GM21723 (cell line): ENCODE data around the gene GABARAPL2.
"Not testable (repeated sequence)": the region's sequence is repeated elsewhere in the genome, so short reads cannot be mapped to it uniquely, and the experiment has no call there.

Experiments
- ATAC-seq: cut with Tn5 transposase; IDR thresholded peaks from one replicate; pipeline ENCODE4 v1.9.1; 2021; ENCODE audit warnings: mild to moderate bottlenecking, moderate library complexity; ENCODE audit not compliant: unreplicated experiment

Gene GABARAPL2, protein sequence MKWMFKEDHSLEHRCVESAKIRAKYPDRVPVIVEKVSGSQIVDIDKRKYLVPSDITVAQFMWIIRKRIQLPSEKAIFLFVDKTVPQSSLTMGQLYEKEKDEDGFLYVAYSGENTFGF

DNA sequence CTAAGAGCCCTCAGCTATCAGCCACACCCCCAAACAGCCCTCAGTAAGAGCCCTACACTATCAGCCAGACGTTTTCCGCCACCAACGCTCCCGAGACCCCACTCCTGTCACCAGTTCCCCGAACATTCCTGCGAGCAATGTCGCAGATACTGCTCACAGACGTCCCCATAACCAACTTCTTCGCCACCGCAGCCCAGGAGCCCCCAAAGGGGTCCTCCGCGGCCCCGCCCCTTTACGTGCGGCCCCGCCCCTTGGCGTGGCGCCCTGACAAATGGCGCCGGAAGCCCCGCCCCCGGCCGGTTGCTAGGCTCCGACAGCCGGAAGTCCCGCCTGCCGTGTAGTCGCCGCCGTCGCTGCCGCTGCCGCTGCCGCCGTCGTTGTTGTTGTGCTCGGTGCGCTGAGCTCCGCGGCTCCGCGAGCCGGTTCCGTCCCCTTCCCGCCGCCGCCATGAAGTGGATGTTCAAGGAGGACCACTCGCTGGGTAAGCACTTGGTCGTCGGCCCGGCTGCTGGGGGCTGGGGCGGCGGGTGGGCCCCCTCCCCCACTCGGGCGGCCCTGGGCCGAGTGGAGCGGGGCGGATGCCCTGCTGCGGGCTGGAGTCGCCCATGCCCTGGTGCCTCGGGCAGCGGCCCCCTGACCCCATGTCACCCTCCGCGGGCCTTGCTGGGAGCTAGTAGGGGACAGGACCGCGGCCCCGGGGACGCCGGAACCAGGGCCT is at the start of gene GABARAPL2:
Gene GABARAPL2 (plus strand): TSS at position 340 of the 718 bp plus-strand sequence. CDS start 108 bp downstream, at position 448.
- ATAC-seq: peak; percentile 69

DNA sequence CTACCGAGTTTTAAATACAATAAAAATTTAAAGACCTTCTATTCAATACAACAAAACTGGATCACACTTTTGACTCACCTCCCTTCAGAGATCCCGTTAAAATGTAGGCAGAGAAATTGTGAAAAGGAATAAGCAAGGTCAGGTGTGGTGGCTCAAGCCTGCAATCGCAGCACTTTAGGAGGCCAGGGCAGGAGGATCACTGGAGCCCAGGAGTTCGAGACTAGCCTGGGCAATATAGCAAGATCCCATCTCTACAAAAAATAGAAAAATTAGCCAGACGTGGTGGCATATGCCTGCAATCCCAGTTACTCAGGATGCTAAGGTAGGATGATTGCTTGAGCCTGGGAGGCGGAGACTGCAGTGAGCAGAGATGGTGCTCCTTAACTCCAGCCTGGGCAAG is 47.0 kb upstream of the GABARAPL2 start:
- ATAC-seq: no peak

DNA sequence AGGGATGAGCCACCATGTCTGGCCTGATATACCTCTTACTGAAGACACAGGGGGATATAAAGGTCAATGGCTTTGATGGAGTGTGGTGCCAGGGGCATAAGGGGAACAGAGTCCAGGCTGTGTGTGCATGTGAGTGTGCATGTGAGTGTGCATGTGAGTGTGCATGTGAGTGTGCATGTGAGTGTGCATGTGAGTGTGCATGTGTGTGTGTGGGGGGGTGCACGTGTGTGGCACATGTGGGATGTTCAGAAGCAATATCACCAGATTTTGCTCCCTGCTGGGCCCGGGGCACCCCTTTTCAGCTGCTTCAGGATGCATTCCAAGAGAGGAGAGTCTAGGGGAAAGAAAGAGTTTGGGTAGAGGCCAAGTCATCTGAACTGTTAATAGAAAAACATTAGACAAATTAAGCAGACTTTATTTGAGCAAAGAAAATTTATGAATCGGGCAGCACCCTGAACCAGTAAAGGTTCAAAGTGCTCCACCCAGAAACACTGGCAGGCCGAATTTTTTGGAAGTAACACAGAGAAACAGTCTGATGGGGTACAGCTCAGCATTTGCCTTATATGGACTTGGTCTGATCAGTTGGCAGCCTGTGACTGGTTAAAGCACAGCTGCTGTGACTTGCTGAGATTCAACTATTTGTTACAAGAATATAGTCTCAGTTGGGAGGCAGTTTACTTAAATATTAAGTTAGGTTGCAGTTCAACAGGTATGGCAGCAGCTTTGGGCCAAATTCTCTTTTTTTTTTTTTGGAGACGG is 40.0 kb upstream of the GABARAPL2 start:
- ATAC-seq: no peak

DNA sequence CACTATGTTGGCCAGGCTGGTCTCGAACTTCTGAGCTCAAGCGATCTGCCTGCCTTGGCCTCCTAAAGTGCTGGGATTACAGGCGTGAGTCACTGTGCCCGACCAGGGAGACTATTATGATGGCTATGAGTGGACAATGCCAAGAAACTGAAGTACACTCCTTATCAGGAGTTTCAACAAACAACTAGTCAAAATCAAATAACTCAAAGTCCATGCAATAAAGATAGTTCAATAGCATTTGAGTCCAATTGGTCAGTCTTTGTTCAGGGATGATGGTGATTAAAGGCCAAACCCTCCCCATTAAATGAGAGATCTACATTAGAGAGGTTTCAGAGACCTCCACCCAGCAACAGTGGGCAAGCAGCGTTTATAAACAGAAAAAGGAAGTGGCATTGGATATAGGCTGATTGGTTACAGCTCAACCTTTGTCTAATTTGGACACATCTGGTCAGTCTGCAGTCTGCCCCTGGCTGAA is 38.3 kb upstream of the GABARAPL2 start:
- no peak for ATAC-seq

DNA sequence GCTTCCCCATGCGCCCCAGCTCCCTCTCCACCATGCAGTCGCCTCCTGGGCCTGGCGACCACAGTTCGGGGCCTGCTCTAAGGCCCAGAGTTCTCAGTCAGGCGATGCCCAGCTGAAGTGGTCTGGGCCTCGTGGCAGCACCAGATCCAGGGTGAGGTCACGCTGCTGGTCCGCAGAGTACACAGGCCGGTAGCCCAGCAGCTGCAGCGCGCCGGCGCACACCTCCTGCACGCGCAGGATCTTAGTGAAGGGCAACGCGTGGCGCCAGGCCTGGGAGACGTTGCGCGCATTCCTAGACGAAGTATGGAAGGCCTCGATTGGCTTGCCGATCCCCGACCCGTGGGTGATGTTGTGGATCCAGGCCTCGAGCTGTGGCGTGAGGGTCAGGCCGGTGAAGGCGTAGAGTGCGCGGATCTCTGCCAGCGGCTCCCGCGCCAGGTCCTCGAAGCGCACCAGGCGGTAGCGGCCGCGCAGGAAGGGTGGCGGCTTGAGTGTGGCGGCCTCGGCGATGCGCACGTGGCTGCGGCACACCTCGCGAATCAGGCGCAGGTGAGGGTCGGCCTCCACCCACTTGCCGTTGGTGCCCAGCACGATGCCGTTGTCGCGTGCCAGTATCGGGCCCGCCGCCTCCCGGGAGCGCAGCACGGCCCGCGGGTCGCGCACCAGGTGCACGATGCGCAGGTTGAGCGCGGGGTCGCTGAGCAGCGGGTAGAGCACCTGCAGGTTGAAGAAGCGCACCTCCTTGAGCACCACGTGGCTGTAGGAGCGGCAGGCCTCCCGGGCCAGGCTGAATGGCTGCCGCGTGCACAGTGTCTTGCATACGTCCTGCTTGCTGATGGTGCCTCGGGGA is 36.9 kb upstream of the GABARAPL2 start:
- ATAC-seq: no peak

DNA sequence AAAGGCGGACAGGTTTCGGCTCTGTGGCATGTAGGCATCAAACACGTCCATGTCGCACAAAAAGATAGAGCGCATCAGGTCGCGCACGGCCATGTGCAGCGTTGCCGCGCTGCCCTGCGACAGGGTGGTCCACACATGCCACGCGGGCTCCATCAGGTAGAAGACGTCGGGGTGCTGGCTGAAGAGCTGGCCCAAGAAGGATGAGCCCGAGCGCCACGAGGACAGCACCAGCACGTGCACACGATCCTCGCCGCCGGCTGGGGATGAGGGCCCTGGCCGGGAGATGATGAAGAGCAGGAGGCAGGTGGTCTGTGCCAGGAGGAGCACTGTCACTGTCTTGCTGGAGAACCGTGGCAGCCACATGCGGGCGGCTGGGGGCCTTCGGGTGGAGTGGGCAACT is 36.2 kb upstream of the GABARAPL2 start:
- no peak for ATAC-seq

DNA sequence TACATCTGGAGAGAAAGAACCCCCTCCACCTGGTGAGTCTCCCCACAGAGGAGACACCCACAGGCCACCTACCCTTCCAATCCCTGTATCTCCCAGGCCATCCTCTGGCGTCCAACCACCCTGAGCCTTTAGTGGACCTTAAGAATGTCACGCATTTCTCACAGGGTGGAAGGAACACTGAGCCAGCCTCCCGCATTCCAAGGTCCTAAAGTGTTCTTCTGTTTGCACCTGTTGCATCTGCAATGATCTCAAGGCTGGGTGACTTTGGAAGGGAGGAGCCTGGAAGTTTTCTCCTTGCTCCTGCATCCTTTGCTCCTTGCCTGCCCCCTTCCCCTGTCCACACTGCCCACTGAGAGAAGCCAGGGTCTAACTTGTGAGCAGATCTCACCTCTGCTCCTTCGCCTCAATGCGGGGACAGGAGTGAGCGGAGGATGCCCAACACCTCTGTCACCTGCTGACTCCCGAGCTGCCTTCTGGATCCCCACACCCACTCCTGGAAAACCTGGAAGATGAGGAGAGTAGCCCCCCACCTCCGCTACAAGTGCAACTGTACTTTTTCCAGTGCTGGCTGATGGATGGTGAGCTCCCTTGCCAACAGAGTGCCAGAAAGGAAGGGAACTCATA is 33.9 kb upstream of the GABARAPL2 start:
- no peak for ATAC-seq

DNA sequence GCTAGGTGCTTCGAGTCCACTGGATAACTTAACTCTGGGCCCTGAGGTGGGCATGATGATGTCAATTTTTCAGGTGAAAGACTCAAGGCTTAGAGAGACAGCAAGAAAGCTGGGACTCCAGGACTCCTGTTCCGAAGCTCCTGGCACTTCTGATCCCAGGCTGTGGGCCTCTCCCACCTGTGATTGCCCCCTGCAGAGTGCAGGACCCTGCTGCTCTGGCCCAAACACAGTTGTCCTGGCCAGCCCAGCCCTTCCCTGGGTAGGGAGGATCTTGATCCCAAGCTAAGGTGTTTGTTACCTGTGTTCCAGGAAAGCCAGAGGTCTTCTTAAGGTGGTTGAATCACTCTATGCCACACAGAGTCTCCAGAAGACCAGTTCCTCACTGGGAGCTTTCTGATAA is 33.4 kb upstream of the GABARAPL2 start:
- ATAC-seq: no peak

DNA sequence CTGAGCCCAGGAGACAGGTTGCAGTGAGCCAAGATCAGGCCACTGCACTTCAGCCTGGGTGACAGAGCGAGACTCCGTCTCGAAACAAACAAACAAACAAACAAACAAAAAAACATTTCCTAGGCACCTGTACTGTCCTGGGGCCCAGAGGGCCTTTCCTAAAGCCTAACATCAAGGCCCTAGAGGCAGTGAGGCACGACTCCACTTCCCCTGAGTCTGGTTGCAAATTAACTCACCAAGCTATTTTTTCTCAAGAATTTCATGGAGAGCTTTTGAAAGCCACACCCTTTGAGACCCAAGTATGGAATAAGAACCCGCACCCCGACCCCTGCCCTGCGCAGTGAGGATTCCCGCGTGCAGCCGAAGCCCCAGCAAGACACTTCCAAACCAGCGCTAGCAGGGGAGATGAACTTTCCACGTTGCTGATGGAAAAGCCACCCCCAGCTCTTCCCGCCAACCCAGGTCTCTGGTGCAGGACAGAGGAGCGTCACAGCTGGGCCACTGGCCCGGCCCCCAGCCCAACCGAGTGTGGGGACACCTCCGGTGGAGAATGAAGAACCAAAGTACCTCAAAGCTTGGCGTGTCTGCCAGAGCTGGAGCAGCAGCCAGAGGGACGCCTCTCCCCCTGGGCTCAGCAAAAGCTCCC is 31.5 kb upstream of the GABARAPL2 start:
- no peak for ATAC-seq

DNA sequence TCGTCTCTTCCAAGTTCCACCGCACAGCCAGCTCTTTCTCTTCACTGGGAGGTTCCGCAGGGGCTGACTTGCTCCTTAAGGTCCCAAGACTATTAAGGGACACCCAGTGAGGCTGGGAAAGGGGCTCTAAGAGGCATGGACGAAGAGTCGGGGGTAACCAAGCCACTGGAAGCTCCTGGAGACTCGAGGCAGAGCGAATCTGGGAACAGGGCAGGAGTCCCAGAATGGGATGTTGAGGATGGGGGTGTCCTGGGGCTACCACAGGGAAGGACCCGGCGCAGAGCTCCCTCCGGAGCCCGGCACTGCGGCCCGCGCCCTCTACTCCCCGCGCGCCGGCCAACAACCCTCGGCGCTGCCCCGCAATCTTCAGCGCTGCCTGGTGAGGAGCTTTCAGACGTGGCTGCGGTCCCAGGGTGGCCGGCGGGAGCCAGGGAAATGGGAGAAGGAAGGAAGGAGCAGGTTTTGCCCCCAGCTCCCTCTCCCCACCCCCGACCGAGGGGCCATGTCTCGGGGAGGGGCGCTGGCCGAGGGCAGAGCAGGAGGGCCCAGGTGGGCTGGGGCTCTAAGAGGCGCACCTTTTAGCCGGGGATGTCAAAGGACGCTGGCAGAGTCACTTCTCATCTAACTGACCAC is 30.9 kb upstream of the GABARAPL2 start:
- no peak for ATAC-seq

DNA sequence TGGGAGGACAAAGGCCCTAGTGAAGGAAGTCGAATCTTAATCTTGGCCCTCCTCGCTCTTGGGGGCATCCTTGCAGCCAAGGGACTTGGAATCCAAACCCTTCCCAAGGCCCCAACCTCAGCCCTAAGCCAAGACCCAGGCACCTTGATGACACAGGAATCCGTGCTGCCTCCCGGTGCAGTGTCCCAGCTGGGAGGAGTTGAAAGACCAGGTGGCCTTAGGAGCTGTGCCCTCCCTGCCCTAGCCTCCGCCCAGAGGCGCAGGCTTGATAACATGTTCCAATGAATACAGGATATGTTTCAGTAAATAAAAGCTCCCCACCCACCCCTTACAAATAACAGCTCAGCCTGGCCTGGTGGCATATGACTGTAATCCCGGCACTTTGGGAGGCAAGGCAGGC is 30.3 kb upstream of the GABARAPL2 start, which contains the start of gene CHST5:
Gene CHST5 (minus strand): TSS at position 208 of the 400 bp plus-strand sequence. CDS start 5,724 bp downstream, outside the sequence.
- ATAC-seq: no peak

DNA sequence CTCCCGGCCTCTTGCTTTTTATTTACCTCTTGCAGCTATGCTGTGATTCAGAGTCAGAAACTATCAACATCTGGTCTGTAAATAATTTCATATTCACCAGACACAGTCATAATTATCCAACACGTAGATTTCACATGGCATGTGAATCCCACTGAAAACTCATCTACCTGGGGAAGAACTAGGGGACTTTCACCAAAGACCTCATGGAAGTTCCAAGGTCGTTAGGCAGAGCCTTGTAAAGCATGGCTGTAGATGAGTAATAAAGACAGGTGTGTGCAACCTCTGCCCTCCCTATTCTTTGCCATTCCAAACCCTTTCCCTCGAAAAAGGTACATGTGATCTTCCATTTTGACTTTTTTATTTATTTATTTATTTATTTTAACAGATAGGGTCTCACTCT is 28.4 kb upstream of the GABARAPL2 start:
- ATAC-seq: no peak

DNA sequence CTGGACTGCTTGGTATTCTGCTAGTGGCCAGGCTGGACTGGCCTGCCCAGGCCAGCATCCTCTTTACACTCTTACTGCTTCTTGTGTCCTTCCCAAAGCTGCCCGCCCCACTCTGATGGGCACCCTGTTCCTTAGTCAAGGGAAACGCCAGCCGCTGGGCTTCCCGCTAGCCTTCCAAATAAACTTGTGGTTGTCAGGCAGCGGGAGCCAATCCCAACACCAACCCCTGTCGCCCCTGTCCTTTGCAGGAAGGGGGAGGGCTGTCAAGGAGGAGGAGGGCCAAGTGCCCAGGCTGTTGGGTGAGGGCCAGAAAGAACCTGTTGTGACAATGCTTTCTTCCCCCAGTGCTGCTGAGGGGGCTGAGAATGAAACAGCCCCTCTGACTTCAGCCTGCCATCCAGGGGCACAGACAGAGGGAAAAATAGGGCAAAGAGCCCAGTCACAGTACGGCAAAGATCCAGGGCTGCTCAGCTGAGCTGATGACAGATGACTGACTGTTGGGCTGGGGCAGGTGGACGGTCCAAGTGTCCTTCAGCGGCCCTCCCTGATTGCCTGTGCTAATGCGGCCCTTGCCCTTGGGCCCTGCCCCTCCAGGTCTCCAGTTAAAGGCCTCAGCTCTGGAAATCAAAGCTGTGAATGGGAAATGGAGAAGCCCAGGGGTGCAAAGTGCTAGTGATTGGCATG is 27.2 kb upstream of the GABARAPL2 start:
- not testable (repeated sequence) for ATAC-seq

DNA sequence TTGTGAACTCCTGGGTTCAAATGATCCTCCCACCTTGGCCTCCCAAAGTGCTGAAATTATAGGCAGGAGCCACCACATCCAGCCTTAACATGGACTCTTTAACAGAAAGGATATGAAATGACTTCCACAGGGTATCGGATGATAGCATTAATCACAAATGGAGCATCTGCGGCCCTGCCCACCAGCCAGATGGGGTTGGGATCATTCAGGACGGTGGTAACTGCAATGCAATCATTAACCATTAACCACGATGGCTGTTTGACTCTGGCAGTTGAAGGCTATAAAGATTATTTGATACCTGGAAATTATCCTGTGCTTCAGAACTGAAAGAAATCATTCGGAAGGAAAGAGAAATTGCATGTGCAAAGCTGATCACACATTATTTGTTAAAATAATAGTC is 24.9 kb upstream of the GABARAPL2 start:
- ATAC-seq: no peak

DNA sequence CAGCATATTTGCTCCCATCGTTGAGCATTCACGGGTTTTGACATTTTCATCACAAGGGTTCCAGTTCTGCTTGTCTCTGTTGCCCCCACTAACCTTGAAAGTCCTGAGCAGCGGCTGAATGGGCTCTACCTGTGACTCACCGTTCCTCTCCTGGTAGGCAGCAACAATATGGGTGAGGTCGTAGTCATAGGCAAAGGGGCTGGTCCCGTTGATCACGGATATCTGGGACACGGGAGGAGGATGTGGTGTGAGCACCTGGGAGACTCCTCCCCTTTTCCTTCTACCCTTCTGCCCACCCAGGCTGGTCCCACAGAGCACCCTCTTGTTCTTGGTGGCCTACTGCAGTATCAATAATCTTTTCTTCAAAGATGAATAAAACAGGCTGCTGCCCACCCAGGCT is 23.7 kb upstream of the GABARAPL2 start:
- not testable (repeated sequence) for ATAC-seq

DNA sequence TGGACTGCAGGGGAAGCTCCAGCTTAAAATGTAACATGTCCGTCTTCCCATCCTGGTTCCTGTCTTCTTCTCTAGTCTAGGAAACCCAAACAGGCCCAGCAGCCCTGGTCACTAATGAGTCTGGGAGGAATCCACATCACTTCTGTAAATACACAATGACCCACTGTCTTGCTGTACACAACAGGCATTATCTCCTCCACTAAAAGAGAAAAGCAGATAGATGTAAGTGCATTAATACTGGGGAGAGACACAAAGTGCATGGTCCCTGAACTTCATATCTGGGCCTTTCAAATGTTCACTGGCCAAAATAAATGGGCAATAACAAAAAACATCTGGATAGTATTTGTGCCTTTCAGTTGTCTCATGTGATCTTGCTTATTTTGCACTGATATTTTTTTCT is 20.3 kb upstream of the GABARAPL2 start:
- not testable (repeated sequence) for ATAC-seq

DNA sequence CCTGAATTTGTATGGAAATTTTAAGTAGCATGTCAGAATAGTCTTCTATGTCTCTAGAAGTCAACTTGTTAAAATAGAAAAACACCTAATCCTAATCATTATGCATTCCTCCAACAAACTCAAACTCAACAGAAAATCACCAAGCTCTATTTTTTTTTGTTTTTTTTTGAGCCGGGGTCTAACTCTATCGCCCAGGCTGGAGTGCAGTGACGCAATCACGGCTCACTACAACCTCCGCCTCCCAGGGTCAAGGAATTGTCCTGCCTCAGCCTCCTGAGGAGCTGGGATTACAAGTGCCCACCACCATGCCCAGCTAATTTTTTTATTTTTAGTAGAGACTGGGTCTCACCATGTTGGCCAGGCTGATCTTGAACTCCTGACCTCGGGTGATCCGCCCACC is 19.9 kb upstream of the GABARAPL2 start:
- ATAC-seq: no peak

DNA sequence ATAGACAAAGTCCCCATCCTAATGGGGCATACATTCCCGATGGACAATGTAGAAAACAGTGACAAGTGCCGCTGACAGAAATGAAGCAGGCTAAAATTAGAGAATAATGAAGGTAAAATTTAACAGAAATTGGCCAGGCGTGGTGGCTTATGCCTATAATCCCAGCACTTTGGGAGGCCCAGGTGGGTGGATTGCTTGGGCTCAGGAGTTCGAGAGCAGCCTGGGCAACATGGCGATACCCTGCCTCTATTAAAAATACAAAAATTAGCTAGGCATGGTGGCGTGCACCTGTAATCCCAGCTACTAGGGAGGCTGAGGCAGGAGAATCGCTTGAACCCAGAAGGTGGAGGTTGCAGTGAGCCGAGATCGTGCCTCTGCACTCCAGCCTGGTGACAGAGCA is 17.7 kb upstream of the GABARAPL2 start:
- not testable (repeated sequence) for ATAC-seq

DNA sequence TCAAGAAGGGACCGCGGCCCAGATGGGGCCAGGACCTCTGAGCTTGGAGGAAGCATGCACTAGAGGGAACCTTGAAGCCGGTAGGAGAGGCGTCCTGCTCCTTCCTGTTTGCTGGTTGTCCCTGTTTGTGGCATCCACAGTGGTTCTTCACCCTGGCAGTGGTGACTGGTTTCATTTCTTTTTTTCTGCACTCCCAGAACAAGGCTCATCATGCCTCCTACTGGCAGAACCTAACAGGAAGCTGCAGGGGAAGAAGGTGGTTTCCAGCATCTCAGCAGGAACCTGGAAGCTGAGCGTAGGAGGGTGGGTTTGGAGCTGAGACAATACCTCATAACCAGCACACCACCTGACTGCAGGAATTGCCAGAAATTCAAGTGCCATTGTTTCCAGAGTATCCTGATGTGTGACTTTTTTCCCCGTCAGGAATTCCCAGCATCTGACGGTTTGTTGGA is 15.9 kb upstream of the GABARAPL2 start:
- peak; percentile 87 for ATAC-seq
